NCI-H187 treated with DMSO at 0.1 percent for 48 hours (cell line): ENCODE measurements around the gene UST.
"Not testable (repeated sequence)": the region's sequence is repeated elsewhere in the genome, so short reads cannot be mapped to it uniquely, and the experiment has no call there.

Source experiments
- DNase-seq: peaks from one replicate; lab custom pipeline; 2025; lab: John Stamatoyannopoulos, UW

Gene UST

GRCh38 chr6:148765898-148766808 is 19.3 kb downstream of the UST start:
- no peak for DNase-seq

GRCh38 chr6:148768646-148769270 is 21.9 kb downstream of the UST start:
- no peak for DNase-seq

GRCh38 chr6:148769304-148769968 is 22.6 kb downstream of the UST start:
- no peak for DNase-seq

DNA sequence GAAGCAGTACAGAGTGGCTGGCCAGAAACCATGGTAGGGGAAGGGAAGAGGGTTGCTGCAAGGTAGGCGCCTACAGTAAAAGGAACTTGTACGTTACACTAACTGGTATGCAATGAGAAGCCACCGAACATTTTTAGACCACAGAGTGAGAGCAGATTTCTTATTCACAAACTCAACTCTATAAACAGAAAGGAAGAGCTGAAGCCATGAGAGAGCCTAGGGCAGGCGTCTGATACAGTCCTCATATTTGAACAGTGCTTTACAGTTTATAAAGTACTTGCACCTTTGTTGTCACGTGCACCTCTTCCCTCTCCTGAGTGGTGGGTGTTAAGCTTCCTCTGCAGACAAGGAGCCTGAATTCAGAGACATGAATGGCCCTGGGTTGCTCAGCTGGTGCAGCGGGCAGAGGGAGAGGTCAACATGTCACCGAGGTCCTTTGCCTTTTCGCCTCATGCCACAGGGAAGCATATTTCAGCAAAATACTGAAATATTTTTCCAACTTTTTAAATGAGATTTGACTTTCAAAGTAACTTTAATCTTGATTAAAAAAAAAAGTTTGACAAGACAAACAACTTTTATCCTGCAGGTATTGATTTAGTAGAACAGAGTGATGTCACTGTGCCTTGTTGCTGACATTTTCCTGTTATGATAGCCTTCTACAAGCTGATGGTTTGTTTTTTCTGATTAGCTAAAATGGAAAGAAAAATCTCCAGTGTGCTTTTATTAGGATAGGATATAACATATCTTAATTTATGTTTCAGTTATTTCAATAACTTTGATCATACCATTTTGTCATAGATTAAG is 23.8 kb downstream of the UST start:
- DNase-seq = no peak

DNA sequence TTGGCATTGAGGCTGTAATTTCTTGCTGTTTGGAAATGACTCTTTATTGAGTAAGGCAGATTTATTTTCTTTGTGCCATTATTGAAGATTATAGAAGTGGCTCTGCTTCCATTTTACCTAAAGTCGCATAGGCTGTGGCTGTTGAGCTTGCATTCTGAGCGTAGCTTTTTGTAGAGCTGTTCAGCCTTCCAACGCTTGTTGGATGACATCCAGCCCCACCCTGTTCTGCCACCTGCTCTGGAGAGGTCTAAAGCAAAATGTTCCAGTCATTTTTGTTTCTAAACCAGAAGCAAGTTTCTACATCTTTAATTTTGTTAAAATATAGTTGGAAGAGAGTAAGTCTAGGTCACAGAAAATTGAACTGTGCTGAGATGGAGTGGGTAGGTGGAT is 24.4 kb downstream of the UST start:
- DNase-seq = peak; percentile 14

GRCh38 chr6:148771896-148772554 is 25.2 kb downstream of the UST start:
- DNase-seq = no peak

DNA sequence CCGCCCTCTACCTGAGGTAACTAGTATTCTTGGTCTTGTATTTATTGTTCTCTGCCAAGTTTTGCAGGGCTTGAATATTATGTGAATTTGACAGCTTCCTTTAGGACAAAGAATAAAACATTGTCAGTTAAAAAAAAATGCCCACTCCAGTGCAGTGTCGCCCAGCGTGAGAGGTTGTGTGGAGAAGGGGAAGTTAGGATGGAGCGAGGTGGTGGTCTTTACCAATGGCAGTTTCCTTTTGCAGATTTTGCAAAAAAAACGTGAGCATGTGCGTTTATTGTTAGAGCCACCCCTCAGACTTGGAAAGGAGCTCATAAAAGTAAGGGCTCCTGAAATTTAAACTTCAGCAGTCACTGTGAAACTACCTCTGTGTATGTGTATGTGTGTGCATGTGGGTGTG is 28.3 kb downstream of the UST start:
- no peak for DNase-seq

- no peak for DNase-seq
Observed at GRCh38 chr6:148776321-148777308, 29.8 kb downstream of the UST start.

DNA sequence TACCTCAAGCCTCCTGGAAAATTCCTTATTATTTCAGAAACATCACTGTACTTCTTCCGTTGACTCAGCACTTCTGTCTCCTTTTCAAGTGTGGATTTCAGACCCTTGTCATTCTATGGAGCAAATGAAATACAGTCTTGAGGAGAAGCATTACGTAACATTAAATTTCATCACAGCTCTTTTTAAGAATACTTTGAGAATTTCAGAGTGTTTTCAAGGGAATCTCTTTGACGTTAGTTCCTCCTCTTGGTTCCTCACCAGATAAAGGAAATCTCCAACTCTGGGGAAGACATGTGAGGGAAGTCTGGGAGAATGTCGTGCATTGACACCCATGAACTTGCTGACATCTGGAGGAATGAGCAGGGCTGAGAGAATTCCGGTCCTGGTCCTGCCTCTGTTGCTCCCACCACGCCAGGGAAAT is 32.3 kb downstream of the UST start:
- DNase-seq = no peak

GRCh38 chr6:148780423-148780822 is 33.6 kb downstream of the UST start:
- not testable (repeated sequence) for DNase-seq

- no peak for DNase-seq
Observed at GRCh38 chr6:148780918-148781436, 34.1 kb downstream of the UST start.

DNA sequence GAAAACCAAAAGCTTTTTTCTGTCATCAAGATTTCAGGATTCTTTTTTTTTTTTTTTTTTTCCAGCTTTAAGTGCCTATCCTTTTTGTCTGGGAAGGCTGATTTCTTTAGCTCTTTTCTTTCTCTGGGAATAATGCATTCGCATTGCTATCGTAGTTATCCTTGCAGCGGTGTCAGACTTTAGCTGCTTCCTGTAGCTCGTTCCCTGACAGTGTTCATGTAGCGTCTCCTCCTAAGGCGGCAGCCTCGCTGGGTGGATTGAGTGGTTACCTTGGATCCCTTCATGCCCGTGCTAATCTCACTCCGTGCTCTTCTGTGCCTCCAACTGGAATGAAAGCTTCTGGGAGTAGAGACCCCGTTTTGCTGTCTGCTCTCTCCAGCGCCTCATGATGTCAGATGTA is 43.1 kb downstream of the UST start:
- no peak for DNase-seq

GRCh38 chr6:148790404-148790803 is 43.6 kb downstream of the UST start:
- no peak for DNase-seq

DNA sequence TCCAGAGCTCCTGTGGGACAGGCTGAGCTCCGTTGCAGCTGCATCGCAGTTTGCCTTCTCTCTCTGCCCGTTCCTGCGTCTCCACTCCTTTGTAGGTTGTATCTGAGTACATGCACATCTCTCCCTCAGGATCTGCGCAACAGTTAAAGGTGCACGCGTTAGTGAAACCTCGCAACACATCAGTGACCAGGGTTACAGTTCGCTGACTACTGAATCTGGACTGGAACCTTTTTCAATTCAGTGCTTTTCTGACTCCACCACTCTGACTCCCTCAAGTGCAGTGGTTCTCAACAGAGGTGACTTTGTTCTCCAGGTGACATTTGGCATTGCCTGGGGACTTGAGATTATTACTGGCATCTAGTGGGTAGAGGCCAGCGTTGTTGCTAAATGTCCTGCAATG is 44.0 kb downstream of the UST start:
- no peak for DNase-seq

GRCh38 chr6:148791372-148791771 is 44.5 kb downstream of the UST start:
- no peak for DNase-seq

GRCh38 chr6:148793721-148794120 is 46.9 kb downstream of the UST start:
- DNase-seq = no peak

DNA sequence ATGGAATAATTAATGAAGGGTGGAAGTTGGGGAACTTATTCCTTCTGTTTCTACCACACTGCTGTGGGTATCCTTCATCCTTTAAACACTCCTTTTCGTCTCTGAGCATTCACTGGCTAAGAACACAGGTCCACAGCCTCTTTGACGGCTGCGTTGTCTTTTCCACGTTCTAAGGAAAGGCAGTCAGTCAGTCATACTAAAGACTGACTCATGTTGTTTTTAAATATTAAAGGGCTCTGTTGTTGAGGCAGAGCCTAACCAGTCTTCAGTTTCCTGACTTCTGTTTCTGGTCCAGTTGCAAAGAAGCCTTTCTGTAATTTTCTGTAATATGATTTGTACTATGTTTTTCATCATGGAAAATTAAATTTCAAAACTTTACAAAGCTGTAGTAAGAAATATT is 48.0 kb downstream of the UST start:
- DNase-seq = no peak

DNA sequence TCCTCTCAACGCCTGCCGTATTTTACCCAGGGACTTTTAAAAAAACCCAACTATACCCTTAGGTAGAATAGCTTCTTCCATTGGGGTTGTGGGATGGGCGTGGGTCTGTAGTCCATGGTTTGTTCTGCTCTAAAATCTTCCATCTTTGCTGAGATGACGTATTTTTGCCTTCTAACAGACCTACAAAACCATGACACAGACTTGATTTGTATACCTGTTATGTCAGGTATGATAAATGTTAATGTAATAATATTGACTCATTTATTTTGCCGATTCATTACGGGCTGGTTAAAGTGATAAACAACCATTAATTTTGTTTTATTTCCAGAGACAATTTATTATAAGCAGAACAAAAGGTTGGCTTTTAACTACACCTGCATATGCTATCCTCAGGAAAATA is 48.7 kb downstream of the UST start:
- no peak for DNase-seq

DNA sequence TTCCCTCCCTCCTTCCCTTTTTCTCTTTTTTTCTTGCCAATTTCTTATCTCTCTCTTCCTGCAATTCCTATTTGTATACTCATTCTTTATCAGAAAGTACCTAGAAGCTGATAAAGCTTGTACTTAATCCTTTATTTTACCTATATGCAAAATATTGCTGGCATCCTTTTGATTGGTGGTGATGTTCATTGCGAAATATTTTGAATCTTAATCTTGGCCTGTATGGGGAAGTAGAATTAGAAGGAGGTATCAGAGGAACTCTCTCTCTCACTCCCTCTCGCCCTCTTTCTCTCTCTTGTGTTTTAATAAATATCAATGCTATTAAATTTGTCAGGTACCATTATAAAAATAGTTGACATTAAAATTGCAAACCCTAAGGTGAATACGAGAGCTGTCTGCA is 52.8 kb downstream of the UST start:
- no peak for DNase-seq

DNA sequence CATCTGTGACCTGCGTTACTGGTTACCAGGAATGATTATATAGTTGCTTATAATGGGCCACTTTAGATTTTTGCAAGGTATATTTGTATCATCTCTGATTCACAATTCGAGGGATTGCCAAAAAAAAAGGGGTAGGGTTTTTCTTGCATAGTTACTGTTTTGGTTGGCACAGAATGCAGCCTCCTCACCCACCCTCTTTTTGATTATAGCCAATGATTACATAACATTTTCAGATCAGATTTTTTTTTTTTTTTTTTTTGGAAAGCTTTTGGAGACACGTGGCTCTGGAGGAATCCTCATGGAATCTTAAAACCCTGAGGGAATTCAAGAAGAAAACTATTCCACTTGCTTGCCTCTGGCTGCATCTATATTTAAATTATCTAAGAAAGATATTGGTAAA is 53.7 kb downstream of the UST start:
- DNase-seq = no peak
